PC-3 (cell line): ENCODE data around the gene MRPL24.

Experiments used
- CTCF ChIP-seq: fragments of 300-600 bp; sonication (generic); conservative IDR thresholded peaks from 2 replicates; pipeline ENCODE4 v1.5.1; 2017; ENCODE audit warnings: antibody characterized with exemption, low read depth, mild to moderate bottlenecking, low read length
- EZH2 ChIP-seq: fragments of 300-600 bp; sonication (generic); IDR thresholded peaks from one replicate; pipeline ENCODE4 v1.6.1; 2017; ENCODE audit warnings: antibody characterized with exemption, mild to moderate bottlenecking, low read length; ENCODE audit not compliant: unreplicated experiment
- EZH2phosphoT487 ChIP-seq: fragments of 300-600 bp; sonication (generic); IDR thresholded peaks from 2 replicates; pipeline ENCODE4 v1.6.1; 2018; ENCODE audit warnings: mild to moderate bottlenecking, antibody characterized with exemption, low read length, borderline replicate concordance

- TF ChIP-seq CTCF (no peak), EZH2 (no peak), EZH2phosphoT487 (no peak)
Measured at GRCh38 chr1:156767879-156768604, 27.2 kb upstream of the MRPL24 start.
